ENCODE data around the gene GPX3. TPM values are rescaled to one million over a fixed set of nuclear protein-coding genes. Genes with fewer than 3 reads are reported as not detected.

The GPX3 gene
- total RNA-seq, 3 donors from 2014 or later: 0.47 to 1.1 (median 1.0) TPM

- Mint-ChIP-seq H3K27me3 (ENCODE audit: low read depth) (no peaks in the 10 kb centered on the region), H3K4me3 (no peak overlapping the region), H3K36me3 (ENCODE audit: insufficient read depth) (peaks cover 11% of the 10 kb centered on the region), H3K9me3 (no peaks in the 10 kb centered on the region), H3K4me1 (ENCODE audit: low read depth) (peaks cover 21% of the 10 kb centered on the region)
- DNase-seq (no peak), ATAC-seq (no peak)
These were observed 2.2 kb downstream of the GPX3 start for GRCh38 chr5:151022511-151023018.

GRCh38 chr5:151023047-151023615 lies 2.7 kb downstream of the GPX3 start:
- no peaks in the 10 kb centered on the region for H3K27me3 Mint-ChIP-seq (ENCODE audit: low read depth)
- H3K9me3 Mint-ChIP-seq: no peaks in the 10 kb centered on the region
- no peak for DNase-seq
- no peak overlapping the region for H3K4me3 Mint-ChIP-seq
- peaks cover 21% of the 10 kb centered on the region for H3K4me1 Mint-ChIP-seq (ENCODE audit: low read depth)
- peaks cover 11% of the 10 kb centered on the region for H3K36me3 Mint-ChIP-seq (ENCODE audit: insufficient read depth)
- no peak for ATAC-seq

GRCh38 chr5:151023651-151024050 lies 3.3 kb downstream of the GPX3 start:
- no peak overlapping the region for H3K4me3 Mint-ChIP-seq
- no peak for DNase-seq
- peaks cover 21% of the 10 kb centered on the region for H3K4me1 Mint-ChIP-seq (ENCODE audit: low read depth)
- ATAC-seq: no peak
- H3K36me3 Mint-ChIP-seq (ENCODE audit: insufficient read depth): peaks cover 16% of the 10 kb centered on the region
- no peaks in the 10 kb centered on the region for H3K9me3 Mint-ChIP-seq
- no peaks in the 10 kb centered on the region for H3K27me3 Mint-ChIP-seq (ENCODE audit: low read depth)

GRCh38 chr5:151024440-151025249 lies 4.3 kb downstream of the GPX3 start:
- no peak for DNase-seq
- Mint-ChIP-seq H3K36me3 (ENCODE audit: insufficient read depth) (peaks cover 23% of the 10 kb centered on the region), H3K4me1 (ENCODE audit: low read depth) (peaks cover 19% of the 10 kb centered on the region), H3K27me3 (ENCODE audit: low read depth) (no peaks in the 10 kb centered on the region), H3K9me3 (no peaks in the 10 kb centered on the region), H3K4me3 (no peak overlapping the region)
- no peak for ATAC-seq

GRCh38 chr5:151025250-151025606 lies 4.8 kb downstream of the GPX3 start:
- Mint-ChIP-seq H3K4me3 (no peak overlapping the region), H3K4me1 (ENCODE audit: low read depth) (peaks cover 16% of the 10 kb centered on the region), H3K9me3 (no peaks in the 10 kb centered on the region), H3K27me3 (ENCODE audit: low read depth) (no peaks in the 10 kb centered on the region), H3K36me3 (ENCODE audit: insufficient read depth) (peaks cover 26% of the 10 kb centered on the region)
- ATAC-seq (no peak), DNase-seq (no peak)

GRCh38 chr5:151026088-151026487 lies 5.7 kb downstream of the GPX3 start:
- Mint-ChIP-seq H3K4me3 (no peak overlapping the region), H3K4me1 (ENCODE audit: low read depth) (peaks cover 11% of the 10 kb centered on the region), H3K36me3 (ENCODE audit: insufficient read depth) (peaks cover 31% of the 10 kb centered on the region), H3K9me3 (no peaks in the 10 kb centered on the region), H3K27me3 (ENCODE audit: low read depth) (no peaks in the 10 kb centered on the region)
- no peak for DNase-seq
- no peak for ATAC-seq

- peaks cover 36% of the 10 kb centered on the region for H3K36me3 Mint-ChIP-seq (ENCODE audit: insufficient read depth)
These were observed 6.3 kb downstream of the GPX3 start for GRCh38 chr5:151026679-151027078.

GRCh38 chr5:151027961-151028479 lies 7.6 kb downstream of the GPX3 start:
- Mint-ChIP-seq H3K36me3 (ENCODE audit: insufficient read depth) (peaks cover 46% of the 10 kb centered on the region), H3K27me3 (ENCODE audit: low read depth) (no peaks in the 10 kb centered on the region), H3K4me3 (no peak overlapping the region), H3K9me3 (no peaks in the 10 kb centered on the region), H3K4me1 (ENCODE audit: low read depth) (peaks cover under 1% of the 10 kb centered on the region)
- ATAC-seq: peak in 1 of 2 donors; percentile 29
- no peak for DNase-seq

More at GRCh38 chr5:151026679-151027078, 6.3 kb downstream of the GPX3 start:
- Mint-ChIP-seq H3K4me1 (ENCODE audit: low read depth) (peaks cover 7% of the 10 kb centered on the region), H3K9me3 (no peaks in the 10 kb centered on the region), H3K27me3 (ENCODE audit: low read depth) (no peaks in the 10 kb centered on the region), H3K4me3 (no peak overlapping the region)
- ATAC-seq (no peak), DNase-seq (no peak)

- Mint-ChIP-seq H3K36me3 (ENCODE audit: insufficient read depth) (peaks cover 48% of the 10 kb centered on the region), H3K4me1 (ENCODE audit: low read depth) (no peaks in the 10 kb centered on the region), H3K9me3 (no peaks in the 10 kb centered on the region), H3K27me3 (ENCODE audit: low read depth) (no peaks in the 10 kb centered on the region), H3K4me3 (no peak overlapping the region)
- DNase-seq: no peak
- no peak for ATAC-seq
These were observed 8.3 kb downstream of the GPX3 start for GRCh38 chr5:151028717-151029116.

GRCh38 chr5:151029179-151030055 lies 9.0 kb downstream of the GPX3 start:
- Mint-ChIP-seq H3K9me3 (no peaks in the 10 kb centered on the region), H3K36me3 (ENCODE audit: insufficient read depth) (peaks cover 54% of the 10 kb centered on the region), H3K4me1 (ENCODE audit: low read depth) (no peaks in the 10 kb centered on the region), H3K4me3 (no peak overlapping the region), H3K27me3 (ENCODE audit: low read depth) (no peaks in the 10 kb centered on the region)
- DNase-seq (no peak), ATAC-seq (no peak)

GRCh38 chr5:151030056-151030336 lies 9.6 kb downstream of the GPX3 start:
- no peaks in the 10 kb centered on the region for H3K27me3 Mint-ChIP-seq (ENCODE audit: low read depth)
- peaks cover 56% of the 10 kb centered on the region for H3K36me3 Mint-ChIP-seq (ENCODE audit: insufficient read depth)
- H3K4me3 Mint-ChIP-seq: no peak overlapping the region
- no peaks in the 10 kb centered on the region for H3K9me3 Mint-ChIP-seq
- DNase-seq (no peak), ATAC-seq (no peak)
- H3K4me1 Mint-ChIP-seq (ENCODE audit: low read depth): no peaks in the 10 kb centered on the region

GRCh38 chr5:151030379-151030778 lies 10.0 kb downstream of the GPX3 start:
- ATAC-seq: no peak
- Mint-ChIP-seq H3K4me3 (no peak overlapping the region), H3K27me3 (ENCODE audit: low read depth) (no peaks in the 10 kb centered on the region), H3K4me1 (ENCODE audit: low read depth) (no peaks in the 10 kb centered on the region), H3K36me3 (ENCODE audit: insufficient read depth) (peaks cover 58% of the 10 kb centered on the region), H3K9me3 (no peaks in the 10 kb centered on the region)
- DNase-seq: no peak

GRCh38 chr5:151031554-151031953 lies 11.2 kb downstream of the GPX3 start:
- Mint-ChIP-seq H3K9me3 (no peaks in the 10 kb centered on the region), H3K27me3 (ENCODE audit: low read depth) (no peaks in the 10 kb centered on the region), H3K4me1 (ENCODE audit: low read depth) (no peaks in the 10 kb centered on the region), H3K36me3 (ENCODE audit: insufficient read depth) (peaks cover 60% of the 10 kb centered on the region), H3K4me3 (no peak overlapping the region)
- DNase-seq: no peak
- ATAC-seq: no peak

- Mint-ChIP-seq H3K4me1 (ENCODE audit: low read depth) (peaks cover under 1% of the 10 kb centered on the region), H3K9me3 (no peaks in the 10 kb centered on the region), H3K27me3 (ENCODE audit: low read depth) (no peaks in the 10 kb centered on the region), H3K36me3 (ENCODE audit: insufficient read depth) (peaks cover 69% of the 10 kb centered on the region), H3K4me3 (no peak overlapping the region)
- ATAC-seq (no peak), DNase-seq (no peak)
These were observed 13.0 kb downstream of the GPX3 start for GRCh38 chr5:151033217-151033934.
